HG02884 (cell line): ENCODE data around the gene GID8.

Source experiments
- ATAC-seq: cut with Tn5 transposase; IDR thresholded peaks from one replicate; pipeline ENCODE4 v1.9.1; 2021; ENCODE audit warnings: mild to moderate bottlenecking, moderate library complexity; ENCODE audit not compliant: unreplicated experiment

Gene GID8

DNA sequence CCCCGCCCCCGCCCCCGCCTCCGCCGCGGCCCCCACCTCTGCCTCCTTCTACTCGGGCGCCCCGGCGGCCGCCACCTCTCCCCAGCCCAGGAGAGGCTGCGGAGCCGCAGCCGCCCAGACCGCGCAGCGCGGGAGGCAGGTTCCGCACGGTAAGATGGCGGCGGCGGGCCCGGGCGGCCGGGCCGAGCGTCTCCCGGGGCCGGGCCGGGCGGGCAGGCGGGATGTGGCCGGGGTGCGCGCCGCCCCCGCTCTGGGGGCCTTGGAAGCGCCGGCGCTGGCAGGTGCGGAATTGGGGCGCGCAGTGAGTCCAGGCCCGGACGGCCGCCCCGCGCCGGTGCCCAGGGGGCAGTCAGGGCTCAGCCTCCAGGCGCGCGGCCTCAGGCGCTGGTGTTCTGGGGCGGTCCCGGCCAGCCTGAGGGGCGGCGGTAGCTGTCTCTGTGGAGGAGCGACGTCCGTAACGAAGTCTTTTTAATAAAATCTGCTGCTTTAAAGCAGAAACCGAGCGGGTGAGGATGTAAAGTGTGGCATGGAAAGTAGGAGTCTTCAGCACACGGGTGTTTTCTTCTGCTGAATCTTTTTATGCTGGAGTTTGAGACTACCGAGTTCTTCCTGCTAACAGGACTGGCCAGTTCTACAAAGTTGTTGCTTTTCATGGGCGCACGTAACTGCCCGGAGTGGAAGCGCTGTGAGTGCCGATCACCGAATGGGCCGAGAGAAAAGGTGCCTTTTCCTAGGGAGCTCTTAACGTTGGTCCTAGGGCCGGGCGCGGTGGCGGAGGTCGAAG is at the start of gene GID8:
Gene GID8 (plus strand): TSS at position 43 of the 784 bp plus-strand sequence. CDS start 3,356 bp downstream, outside the sequence.
- peak; percentile 33 for ATAC-seq

DNA sequence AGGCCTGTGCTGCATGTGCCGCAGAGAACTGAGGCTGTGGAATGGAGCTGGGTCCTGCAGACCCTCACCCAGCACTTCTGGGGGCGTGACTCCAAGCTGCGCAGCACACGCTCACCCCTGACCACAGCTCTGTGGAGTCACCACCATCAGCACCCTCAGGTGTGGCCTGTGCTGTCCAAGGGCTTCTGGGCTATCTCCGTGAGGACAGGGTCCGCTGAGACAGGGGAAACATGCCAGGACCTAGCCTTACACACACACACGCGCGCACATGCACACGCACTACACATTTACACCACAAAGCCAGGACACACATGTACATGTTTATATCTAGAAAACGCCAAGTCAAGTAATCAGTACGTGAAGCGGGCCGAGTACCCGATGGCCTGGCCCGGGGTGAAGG is 49.5 kb upstream of the GID8 start:
- no peak for ATAC-seq

DNA sequence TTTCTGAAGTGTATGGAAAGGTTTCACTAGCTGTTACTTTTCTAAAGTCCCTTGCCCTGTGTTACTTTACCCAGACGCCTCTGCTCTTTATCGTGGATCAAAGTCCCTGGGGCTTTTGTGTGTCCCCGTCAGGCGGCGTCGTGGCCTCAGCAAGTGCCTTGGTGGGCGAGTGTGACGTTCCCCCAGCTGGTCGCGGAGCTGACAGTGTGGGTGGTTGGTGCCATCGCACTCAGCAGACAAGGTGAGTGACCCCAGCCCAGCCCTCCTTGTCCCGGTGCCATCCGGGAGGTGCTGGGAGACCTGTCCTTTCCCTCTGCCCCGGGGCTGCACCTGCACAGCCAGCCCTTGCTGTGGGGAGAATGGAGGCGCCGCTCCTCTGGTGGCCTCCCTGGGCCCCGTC is 49.0 kb upstream of the GID8 start:
- ATAC-seq, result no peak

DNA sequence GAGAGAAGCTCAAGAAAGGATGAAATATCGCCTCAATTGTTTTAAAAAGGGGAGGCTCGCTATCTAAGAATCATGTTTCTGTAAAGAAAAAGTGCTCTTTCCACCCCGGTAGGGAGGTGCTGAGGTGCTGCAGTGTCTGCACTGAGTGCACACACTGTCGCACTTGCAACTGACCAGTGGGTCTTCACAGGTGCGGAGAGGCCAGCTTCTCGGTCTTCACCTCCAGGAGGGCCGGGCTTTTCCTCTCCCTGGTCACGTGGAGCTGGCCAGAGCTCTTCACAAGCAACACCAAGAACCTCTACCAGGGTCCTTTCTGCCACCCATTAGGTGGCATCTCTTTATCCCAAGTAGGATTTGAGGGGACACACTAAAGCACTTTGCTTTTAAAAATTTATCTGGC is 48.5 kb upstream of the GID8 start:
- no peak for ATAC-seq

DNA sequence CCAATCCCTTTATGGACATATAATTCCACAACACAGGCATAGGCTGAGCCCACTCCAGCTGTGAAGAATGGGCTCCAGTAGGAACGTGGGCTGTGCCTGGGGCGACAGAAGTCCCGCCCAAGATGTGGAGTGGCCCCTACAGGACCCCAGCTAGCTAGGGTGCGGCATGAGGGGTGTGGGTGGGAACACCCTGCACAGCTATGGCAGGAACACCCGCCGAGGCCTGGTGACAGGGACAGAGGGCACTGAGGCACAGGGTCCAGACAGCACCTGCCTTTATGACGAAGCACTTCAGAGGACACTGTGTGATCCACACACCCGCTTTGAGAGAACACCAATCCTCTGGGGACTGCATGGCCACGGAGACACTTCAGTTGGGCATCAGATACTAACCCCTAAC is 48.1 kb upstream of the GID8 start:
- ATAC-seq, result no peak

DNA sequence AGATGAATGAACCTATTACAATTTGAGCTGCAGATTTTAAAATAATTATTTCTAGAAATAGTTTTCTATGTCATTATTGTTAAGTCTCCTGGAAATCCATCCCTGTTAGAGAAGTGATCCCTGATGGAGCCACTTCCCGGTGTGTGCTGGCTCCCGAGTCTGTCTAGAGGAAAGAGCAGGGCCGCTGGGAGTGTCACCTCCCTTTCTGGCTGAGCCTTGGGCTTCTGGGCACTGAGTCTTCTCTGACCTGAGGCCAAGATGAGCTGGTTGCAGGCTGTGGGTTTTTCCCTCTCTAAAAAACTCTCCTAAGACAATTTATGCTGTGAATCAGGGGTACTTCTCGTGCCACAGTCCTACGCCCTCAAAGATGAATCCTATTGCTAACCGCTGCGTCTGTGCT is 47.5 kb upstream of the GID8 start:
- no peak for ATAC-seq

DNA sequence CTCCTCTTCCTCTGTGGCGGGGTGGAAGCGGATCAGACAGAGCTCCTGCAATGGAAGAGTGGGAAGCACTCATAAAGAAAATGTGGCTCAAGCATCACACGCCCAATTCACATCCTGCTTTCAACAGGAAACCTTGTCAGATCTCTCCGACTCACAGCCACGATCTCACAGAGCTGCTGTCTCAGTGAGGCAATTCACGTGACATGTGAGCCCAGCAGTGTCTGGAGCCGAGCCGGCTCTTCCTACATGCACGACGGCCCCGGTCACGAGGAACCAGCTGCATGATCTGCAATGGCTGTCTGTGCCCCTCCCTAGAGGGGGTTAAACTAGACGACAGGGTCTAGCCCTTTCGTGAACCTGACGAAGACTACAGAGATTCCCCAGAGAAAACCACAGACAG is 46.8 kb upstream of the GID8 start:
- no peak for ATAC-seq

DNA sequence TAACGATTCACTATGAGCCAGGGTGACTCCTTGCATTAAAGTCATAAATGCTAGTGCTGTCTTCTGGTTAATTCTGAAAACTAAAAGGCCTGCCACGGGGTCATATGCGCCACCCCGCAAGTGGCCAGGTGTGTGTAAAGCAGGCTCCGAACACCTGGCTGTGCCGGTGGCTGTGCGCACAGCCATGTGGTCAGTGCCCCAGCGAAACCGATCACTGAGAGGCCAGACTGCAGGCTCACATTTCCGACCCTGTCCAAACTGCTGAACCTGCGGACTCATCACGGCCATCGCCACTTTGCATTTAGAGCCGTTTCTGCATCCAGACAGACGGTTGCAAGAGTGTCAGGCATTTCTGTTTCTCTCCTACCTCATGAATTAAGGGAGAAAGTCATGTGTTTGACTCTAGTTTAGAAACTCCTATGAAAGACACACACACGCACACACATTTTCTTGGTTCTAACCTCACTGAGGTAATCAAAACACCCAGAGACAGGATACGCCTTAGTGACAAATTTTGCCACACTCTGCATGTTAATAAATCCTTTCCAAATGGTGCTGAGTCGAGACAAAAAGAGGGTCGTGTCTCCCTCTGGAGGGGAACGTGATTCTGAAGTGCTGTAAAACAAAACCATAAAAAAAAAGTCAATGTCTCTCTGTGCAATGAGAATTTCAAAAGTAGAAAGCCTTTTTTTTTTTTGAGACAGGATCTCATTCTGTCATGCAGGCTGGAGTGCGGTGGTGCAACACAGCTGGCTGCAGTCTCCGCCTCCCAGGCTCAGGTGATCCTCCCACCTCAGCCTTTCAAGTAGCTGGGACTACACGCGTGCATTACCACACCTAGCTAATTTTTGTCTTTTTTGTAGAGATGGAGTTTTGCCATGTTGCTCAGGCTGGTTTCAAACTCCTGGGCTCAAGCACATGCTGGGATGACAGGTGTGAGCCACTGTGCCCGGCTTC is 45.3 kb upstream of the GID8 start:
- ATAC-seq, result no peak

DNA sequence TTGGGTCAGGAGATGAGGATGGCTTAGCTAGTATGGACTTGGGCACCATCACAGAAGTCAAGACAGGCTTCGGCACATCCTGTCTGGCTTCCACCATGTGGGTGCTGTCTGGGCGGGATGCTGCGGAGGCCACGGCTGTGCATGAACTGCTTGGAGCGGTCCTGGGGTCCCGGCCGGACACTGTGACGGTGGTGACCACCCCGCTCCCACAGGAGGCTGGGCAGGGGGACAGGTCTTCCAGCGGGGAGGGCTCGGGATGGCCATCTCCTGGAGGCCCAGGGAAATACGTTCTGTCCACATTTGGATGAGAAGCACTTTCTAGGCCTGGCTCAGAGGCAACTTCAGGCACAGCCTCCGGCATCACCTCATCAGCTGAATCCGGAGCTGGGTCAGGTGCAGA is 44.2 kb upstream of the GID8 start:
- no peak for ATAC-seq

DNA sequence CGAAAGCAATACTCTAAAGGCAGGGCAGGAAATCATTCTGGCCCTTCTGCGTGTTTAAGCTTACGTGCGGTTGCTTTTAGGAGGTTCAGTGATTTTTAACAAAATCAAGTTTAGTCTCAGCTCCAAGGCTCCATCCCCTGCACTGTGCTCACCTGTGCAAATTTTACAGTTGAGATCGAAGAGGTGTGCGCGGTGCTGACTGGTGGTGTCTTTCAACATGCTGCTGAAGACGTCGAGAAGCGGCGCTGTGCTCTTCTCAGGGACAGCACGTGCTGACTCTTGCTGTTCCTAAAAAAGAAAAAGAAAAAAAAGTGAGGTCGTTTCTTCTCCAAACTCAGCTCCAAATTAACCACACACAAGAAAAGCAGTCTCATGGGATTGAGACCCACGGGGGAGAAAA is 43.7 kb upstream of the GID8 start:
- no peak for ATAC-seq

DNA sequence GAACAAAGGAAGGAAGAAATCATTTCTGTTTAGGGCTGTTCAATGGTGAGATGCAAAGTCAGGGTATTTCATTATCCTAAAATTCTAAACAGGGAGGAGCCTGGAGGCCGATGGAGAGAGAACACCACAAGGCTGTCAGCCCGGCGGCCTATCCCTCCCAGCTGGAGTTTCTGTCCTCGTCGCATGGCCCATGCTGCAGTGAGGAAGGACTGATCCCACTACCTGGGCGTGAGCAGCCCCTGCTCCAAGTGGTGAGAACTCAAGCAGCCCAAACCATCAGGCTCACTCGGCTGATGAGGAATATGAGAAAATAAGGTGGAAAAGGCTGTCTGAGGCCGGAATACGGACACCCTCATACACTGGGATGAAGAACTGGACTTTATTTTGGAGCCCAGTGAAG is 42.4 kb upstream of the GID8 start:
- no peak for ATAC-seq

DNA sequence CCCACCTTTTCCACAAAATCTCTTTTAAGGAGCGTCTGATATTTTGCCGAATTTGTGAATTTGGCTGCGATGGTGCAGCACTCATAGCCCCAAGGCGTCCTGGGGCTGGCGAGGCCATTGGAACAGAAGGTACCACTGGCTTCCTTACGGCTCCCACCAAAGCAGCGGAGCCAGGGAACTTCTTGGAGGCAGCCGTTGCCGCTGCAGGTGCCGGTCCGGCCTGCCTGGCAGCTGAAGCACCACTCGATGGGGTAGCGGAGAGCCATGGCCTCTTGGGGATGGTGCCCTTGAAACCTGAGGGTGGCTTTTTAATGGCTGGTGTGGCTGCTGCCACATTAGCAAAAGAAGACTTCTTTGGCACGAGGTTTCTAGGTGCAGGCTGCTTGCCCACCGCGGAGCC is 41.4 kb upstream of the GID8 start:
- ATAC-seq, result no peak

DNA sequence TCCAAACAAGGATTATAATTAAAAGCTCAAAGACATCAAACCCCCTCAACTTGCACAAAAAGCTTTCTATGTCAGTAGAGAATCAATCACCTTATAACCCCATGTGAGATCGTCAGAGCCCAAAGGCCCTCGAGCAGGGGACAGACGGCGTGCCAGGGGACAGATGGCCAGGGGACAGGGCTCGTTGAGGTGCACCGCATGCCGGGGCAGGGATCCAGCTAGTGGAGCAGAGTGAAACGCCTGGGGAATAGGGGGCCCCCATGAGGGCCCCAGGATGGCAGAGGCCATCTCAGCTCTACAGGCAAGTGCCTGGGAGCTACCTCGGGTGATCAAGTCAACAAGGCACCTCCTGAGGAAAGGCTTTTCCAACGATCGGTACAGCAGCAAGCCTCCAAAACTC is 40.3 kb upstream of the GID8 start:
- no peak for ATAC-seq

DNA sequence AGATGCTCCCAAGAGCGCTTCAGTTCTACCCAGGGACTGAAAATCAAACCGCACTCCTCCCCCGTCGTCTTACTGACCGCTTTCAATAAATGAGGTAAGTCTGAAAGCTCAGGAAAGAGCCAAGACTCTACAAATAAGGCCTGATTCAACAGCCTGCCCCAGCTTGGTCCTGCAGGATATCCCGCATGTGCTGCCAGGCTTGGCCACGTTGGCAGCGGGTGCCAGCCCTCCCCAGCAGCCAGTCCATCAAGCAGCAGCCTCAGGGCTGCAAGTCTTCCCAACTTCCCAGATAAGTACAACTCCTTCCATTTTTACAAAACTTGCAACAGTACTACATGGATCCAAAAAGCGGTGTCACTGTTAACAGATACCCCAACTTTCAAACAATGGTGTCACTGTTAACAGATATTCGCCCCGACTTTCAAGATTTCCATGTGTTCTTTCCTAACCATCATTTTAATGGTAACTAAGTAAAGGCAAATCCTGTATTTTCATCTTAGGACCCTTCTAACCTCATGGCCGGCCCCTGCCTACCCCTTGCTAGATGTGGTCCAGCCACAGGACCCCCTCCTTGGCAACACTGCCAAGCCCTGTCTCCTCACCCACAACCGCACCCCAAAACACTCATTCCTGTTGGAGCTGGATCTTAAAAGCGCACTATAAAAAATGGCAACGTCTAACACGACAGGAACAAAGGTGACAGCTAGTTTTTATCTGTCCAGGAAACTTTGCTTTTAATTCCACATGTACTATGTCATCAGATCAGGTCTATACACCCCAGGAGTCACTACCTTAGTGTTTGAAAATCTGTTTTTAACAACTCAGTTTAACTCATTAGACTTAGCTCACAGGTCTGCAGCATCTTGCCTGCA is 39.6 kb upstream of the GID8 start:
- no peak for ATAC-seq

DNA sequence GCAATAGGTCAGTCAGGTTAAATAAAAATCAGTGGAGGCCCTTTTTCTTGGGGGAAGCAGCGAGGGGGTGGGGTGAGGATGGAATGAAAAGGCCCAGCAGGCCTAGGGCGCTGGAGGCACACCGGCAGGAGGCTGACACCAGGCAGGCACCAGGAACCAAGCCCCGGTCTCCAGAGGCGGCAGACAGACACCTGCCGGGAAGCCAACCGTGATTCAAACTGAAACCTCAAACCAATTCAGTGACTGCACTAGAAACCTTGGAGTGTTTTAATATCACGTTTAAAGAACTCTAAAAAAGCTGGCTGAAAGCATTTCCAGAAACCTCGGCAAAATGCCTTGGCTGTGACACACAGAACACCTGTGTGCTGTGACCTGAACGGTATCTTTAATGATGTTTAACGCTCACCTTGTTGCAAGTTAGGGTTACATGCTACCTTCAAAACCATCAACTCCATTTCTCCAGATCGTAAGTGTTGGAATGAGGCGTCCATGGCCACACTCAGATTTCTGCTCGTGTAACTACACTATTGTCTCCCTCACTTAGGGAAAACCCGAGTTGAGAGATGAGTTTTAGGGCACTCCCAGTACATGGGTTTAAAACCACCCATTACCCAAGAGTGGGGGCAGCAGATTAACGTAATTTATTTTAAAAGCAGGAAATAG is 38.8 kb upstream of the GID8 start:
- no peak for ATAC-seq

DNA sequence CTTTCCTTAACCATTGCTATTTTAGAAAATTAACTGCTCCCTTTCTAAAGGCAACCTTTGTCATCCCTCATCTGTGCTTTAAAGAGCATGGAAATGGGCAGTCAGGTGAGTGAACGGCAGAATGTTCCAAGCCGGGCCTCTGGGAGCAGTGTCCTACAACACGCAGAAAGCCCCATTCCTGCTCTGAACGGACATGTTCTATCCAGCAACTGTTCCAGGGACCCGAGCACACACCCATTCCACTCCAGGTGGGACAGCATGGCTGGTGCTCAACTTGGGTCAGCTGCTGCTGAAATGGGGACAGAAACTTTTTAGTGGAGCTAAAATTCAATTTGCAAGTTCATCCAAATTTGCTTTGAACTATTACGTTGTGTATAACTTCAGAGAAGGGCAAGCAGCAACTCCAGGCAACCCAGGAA is 38.3 kb upstream of the GID8 start:
- no peak for ATAC-seq

DNA sequence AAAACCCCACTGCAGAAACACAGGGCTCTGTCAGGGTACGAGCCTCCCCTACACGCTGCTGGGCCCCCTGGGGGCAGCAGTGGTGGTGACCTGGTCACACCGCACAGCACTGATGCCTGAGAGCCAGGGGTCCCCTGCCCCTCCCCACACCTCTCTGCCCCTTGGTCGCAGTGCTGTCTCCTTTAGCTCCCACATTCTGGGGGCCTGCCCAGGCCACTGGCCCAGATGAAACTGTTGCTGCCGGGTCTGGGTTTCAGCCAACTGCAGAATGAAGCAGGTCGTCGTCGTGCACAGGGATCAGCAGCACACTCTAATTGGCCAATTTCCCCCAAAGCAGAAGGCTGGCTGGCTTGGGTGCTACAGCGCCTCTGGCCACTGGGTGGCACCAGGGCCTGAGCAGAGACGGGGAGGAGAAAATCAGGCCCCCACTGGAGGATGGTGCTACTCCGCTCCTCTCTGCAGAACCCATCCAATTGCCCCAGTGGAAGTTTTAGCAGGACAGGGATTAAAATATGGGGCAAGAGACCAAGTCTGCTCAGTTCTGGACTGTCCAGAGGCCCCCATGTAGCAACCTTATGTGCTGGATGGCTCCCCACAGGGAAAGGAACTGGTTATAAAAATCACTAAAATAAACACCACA is 37.8 kb upstream of the GID8 start:
- peak; percentile 70 for ATAC-seq

DNA sequence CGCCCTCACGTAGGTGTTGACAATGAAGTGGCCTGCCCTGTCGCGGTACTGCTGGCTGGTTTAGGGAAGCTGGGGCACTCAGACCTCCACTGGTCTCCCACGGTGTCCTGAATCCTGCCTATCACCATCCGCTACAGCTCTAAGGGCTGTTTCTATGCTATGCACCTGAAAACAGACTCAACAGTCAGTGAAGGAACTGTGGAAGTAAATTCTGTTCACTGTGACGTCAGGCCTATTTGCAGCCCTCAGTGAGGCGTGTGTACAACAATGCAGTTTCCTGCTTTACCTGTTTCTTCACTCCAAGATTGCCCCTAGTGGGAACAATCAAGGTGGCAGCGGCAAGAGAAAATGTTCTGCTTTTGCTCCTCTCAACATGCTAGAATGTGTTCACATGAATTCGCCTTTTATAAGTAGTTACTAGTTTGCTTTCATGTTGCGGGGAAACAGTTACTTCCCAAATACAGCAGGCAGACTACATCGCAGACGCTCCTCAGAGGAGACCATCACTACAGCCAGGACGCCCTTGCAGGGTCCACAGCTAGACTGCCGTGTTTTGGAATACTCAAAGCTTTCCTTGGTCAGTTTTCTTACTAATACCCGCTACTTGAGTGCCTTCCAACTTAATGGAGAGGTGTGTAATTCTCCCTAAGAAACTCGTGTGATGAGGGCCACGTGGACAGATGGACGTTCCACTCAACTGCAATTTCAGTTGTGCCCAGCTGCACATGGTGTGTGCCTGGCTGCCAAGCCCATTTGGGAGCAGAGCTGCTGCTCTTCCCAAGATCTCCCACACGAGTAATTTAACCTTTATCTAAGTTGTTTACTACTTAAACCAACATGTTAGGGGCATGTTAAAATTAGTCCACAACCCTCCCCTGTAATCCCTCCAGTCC is 37.0 kb upstream of the GID8 start:
- ATAC-seq, result peak; percentile 17

DNA sequence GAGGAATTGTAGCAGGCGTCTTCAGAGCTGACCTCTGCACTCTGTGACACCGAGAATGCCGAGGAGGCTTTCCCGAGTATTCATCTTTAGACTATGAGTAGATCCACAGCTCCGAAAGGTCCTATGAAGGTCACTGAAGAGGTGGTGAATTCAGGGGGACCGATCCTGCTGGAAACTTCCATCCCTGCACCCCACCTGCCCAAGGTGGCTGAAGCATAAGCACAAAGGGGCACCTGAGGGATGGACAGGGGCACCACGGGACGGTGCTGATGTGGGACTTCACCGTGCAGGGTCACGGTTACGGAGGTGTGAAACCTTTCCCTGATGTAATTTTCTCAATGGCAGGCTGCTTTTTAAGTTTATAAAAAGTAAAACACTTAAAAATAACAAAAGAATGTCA is 36.1 kb upstream of the GID8 start:
- ATAC-seq, result no peak
